Activated CD4-positive, alpha-beta memory T cell treated with anti-CD3 and anti-CD28 coated beads, Interleukin-2, amount 10 ng/mL, durations not matched to agents 7 days and 5 days (primary cell): ENCODE results near the gene MYL10. TPM values are rescaled to one million over a fixed set of nuclear protein-coding genes. Genes with fewer than 3 reads are reported as not detected.
"Not testable (repeated sequence)": the region's sequence is repeated elsewhere in the genome, so short reads cannot be mapped to it uniquely, and the experiment has no call there.

Source experiments
- CTCF ChIA-PET: fragments of 350-600 bp; sonication (Branson Sonifier 250); formaldehyde crosslinking; loops from one replicate; lab custom pipeline; 2021; ENCODE audit warnings: antibody characterized with exemption, inconsistent platforms; lab: Charles Lee
- POLR2A ChIA-PET: fragments of 350-600 bp; sonication (Branson Sonifier 250); formaldehyde crosslinking; loops from one replicate; lab custom pipeline; 2021; ENCODE audit warnings: antibody characterized with exemption; lab: Charles Lee
- DNase-seq: peaks from one replicate; pipeline ENCODE4 v3.0.0-alpha.2; 2020
- H3K27ac Mint-ChIP-seq: one replicate; pipeline ENCODE4 v1.8.0; 2021; ENCODE audit warnings: mild to moderate bottlenecking, mixed read lengths
- H3K27me3 Mint-ChIP-seq: one replicate; pipeline ENCODE4 v1.8.0; 2021; ENCODE audit warnings: mixed read lengths
- H3K36me3 Mint-ChIP-seq: one replicate; pipeline ENCODE4 v1.8.0; 2021; ENCODE audit warnings: low read depth, mixed read lengths
- H3K4me1 Mint-ChIP-seq: one replicate; pipeline ENCODE4 v1.8.0; 2021; ENCODE audit warnings: mixed read lengths
- H3K4me3 Mint-ChIP-seq: one replicate; pipeline ENCODE4 v1.8.0; 2021; ENCODE audit warnings: mild to moderate bottlenecking, mixed read lengths
- H3K9me3 Mint-ChIP-seq: one replicate; pipeline ENCODE4 v1.8.0; 2021; ENCODE audit warnings: mixed read lengths
- total RNA-seq, 2 experiments: library from RNA; stranded (reverse); gene quantifications; one replicate each; pipeline ENCODE4 v1.2.3, GENCODE V29; 2021

The MYL10 gene
- total RNA-seq, 2 experiments from 2014 or later, result not detected

DNA sequence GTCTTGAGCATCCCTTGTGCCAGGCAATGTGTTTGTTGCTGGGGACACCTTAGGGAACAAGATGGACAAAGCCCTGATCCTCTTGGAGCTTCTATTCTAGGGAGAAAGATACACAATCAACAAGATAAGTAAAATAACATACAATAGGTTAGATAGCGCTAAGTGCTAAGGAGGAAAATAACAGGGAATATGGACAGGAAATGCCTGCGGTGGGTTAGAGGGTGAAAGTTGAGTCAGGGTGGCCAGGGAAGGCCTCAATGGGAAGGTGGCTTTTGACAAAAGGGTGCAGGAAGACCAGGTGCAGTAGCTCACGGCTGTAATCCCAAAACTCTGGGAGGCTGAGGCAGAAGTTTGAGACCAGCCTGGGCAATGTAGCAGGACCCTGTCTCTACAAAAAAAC is 38.3 kb upstream of the MYL10 start:
- peaks cover 2% of the 10 kb centered on the region for H3K27me3 Mint-ChIP-seq
- H3K36me3 Mint-ChIP-seq, result no peaks in the 10 kb centered on the region
- H3K27ac Mint-ChIP-seq, result no peak overlapping the region
- H3K4me3 Mint-ChIP-seq, result no peak overlapping the region
- DNase-seq, result no peak
- H3K4me1 Mint-ChIP-seq, result no peaks in the 10 kb centered on the region
- POLR2A ChIA-PET, result no interaction called here
- peaks cover 9% of the 10 kb centered on the region for H3K9me3 Mint-ChIP-seq
- CTCF ChIA-PET, result no interaction called here

DNA sequence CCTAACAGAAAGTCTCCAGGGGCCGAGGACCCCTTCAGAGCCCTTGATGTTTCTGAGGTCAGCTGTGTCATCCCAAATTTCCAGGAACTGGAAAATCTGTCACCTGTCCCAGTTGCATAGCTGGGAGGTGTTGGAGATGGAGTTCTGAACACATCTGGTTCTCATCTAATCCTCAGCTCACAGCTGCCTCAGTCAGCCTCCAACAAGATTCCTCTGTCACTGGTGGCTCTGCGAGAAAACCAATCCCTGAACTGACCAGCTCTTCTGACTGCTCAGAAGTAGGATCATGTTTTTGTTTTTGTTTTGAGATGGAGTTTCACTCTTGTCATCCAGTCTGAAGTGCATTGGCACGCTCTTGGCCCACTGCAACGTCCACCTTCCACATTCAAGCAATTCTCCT is 37.6 kb upstream of the MYL10 start:
- Mint-ChIP-seq H3K27me3 (peaks cover 2% of the 10 kb centered on the region), H3K36me3 (no peaks in the 10 kb centered on the region), H3K9me3 (peaks cover 14% of the 10 kb centered on the region), H3K4me1 (no peaks in the 10 kb centered on the region), H3K27ac (no peak overlapping the region), H3K4me3 (no peak overlapping the region)
- CTCF ChIA-PET, result no interaction called here
- no peak for DNase-seq
- POLR2A ChIA-PET, result interaction anchor here (1.3 kb wide), 1 partner anchor 14 kb away, joined by 3 read pairs; no protein-coding TSS in a partner anchor

DNA sequence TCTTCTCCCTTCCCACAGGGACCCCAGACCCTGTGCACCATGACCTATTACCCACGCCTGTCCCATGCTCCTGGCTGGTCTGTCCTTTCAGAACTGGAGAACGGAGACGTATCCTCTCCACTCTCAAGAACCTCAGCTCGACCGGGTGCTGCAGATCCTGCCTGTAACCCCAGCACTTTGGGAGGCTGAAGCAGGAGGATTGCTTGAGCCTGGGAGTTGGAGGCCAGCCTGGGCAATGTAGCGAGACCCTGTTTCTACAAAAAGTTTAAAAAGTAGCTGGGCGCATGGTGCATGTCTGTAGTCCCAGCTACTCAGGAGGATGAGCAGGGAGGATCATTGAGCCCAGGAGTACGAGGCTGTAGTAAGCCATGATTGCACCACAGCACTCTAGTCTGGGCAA is 37.2 kb upstream of the MYL10 start:
- ChIA-PET CTCF (no interaction called here), POLR2A (interaction anchor here (1.3 kb wide), 1 partner anchor 14 kb away, joined by 3 read pairs; no protein-coding TSS in a partner anchor)
- Mint-ChIP-seq H3K36me3 (no peaks in the 10 kb centered on the region), H3K27me3 (peaks cover 2% of the 10 kb centered on the region), H3K4me1 (no peaks in the 10 kb centered on the region), H3K9me3 (peaks cover 14% of the 10 kb centered on the region), H3K27ac (no peak overlapping the region), H3K4me3 (no peak overlapping the region)
- no peak for DNase-seq

DNA sequence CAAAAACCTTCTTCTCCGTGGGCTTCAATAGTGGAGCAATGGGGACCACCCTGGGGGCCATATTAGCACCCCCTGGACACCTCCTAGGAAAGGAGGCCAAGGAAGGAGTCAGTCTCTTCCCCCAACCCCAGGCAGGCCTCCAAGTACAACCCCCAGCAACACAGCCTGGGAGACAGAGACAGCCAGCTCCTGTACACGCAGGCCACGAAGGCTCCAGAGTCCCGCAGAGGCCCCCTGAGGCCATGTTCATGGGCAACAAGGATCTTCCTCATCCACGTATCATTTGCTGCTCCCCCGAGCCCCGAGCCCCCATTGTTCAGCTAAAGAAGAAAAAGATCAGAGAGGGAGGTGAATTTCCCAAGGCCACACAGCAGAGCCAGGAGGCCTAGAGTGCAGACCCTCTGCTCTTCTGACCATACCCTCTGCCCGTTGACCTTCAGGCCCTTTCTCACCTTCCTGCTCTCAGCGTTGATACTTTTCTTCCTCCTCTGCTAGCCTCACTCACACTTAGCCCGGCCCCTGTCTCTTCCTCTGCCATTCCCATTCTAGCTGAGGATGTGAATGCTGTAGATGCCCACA is 35.9 kb upstream of the MYL10 start:
- Mint-ChIP-seq H3K27ac (no peak overlapping the region), H3K27me3 (peaks cover 2% of the 10 kb centered on the region)
- CTCF ChIA-PET, result no interaction called here

DNA sequence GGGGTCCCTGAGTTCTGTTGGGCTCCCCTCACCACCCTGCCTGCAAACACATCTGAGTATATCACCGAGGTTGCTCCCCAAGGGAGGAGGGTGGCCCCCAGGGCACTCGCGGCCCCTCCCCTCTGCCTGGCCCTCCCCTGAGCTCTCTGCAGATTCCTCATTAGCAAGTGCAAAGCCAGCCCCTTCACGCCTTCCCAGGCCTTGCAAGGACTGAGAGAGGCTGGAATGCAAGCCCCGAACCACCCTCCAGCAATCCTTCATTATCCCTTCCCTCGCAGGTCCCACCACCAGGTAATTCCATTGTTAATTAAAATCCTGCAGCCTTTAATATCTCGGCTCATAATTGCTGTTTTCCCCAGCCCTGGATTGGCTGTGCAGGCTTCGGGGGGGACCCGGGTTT is 35.3 kb upstream of the MYL10 start:
- Mint-ChIP-seq H3K4me1 (no peaks in the 10 kb centered on the region), H3K9me3 (peaks cover 14% of the 10 kb centered on the region), H3K4me3 (no peak overlapping the region), H3K27me3 (peaks cover 2% of the 10 kb centered on the region), H3K36me3 (no peaks in the 10 kb centered on the region), H3K27ac (no peak overlapping the region)
- CTCF ChIA-PET, result no interaction called here
- no peak for DNase-seq
- POLR2A ChIA-PET, result no interaction called here

More for the DNA sequence above, 35.9 kb upstream of the MYL10 start:
- DNase-seq, result no peak
- no peaks in the 10 kb centered on the region for H3K4me1 Mint-ChIP-seq
- POLR2A ChIA-PET, result no interaction called here
- H3K36me3 Mint-ChIP-seq, result no peaks in the 10 kb centered on the region
- peaks cover 14% of the 10 kb centered on the region for H3K9me3 Mint-ChIP-seq
- no peak overlapping the region for H3K4me3 Mint-ChIP-seq

DNA sequence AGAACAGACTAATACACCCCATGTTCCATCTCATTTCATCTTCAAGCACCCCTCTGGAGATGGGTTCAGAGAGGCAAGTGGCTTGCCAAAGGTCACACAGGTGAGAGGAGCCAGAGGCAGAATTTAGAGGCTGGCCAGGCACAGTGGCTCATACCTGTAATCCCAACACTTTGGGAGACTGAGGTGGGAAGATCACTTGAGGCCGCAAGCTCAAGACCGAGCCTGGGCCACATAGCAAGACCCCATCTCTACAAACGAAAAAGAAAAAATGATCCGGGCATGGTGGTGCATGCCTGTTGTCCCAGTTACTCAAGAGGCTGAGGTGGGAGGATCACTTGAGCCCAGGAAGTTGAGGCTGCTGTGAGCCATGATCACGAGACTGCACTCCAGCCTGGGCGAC is 34.7 kb upstream of the MYL10 start:
- H3K9me3 Mint-ChIP-seq, result peaks cover 14% of the 10 kb centered on the region
- DNase-seq, result no peak
- H3K4me1 Mint-ChIP-seq, result no peaks in the 10 kb centered on the region
- H3K4me3 Mint-ChIP-seq, result no peak overlapping the region
- ChIA-PET CTCF (no interaction called here), POLR2A (no interaction called here)
- H3K36me3 Mint-ChIP-seq, result no peaks in the 10 kb centered on the region
- peaks cover 5% of the 10 kb centered on the region for H3K27me3 Mint-ChIP-seq
- H3K27ac Mint-ChIP-seq, result no peak overlapping the region

DNA sequence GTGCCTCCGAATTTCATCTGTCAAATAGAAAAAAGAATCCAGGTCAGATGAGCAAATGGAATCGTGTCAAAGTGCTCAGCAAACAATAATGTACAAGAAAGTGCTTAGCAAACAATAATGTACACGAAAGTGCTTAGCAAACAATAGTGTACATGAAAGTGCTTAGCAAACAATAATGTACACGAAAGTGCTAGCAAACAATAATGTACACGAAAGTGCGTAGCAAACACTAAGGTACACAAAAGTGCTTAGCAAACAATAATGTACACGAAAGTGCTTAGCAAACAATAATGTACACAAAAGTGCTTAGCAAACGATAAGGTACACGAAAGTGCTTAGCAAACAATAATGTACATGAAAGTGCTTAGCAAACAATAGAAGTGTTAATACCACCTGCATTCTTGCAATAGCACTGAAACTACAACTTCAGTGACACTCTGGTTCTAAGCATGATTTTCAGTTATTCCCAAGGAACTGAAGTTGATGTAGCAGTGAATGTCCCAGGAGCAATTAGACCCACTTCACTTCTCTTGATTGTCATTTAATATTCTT is 33.4 kb upstream of the MYL10 start:
- H3K4me3 Mint-ChIP-seq, result no peak overlapping the region
- no peak overlapping the region for H3K27ac Mint-ChIP-seq
- CTCF ChIA-PET, result no interaction called here
- peaks cover 3% of the 10 kb centered on the region for H3K27me3 Mint-ChIP-seq
- H3K9me3 Mint-ChIP-seq, result peaks cover 14% of the 10 kb centered on the region
- H3K4me1 Mint-ChIP-seq, result no peaks in the 10 kb centered on the region
- POLR2A ChIA-PET, result no interaction called here
- no peaks in the 10 kb centered on the region for H3K36me3 Mint-ChIP-seq
- DNase-seq, result no peak

DNA sequence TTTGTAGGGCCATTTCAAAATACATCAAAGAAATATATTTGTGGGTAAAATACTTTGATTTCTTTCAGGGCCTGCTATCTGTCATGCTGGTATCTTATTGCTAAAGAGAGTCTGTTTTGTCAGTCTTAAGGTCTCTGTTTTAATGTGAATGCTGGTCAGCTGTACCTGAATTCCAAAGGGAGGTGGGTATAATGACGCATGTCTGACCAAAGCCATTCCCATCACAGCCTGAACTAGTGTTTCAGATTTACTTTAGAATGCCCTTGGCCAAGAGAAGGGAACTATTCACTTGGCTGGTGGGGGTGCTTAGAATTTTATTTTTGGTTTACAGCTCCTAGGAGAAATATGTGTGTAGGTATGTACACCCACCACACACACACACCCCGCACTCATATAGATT is 30.6 kb upstream of the MYL10 start:
- H3K9me3 Mint-ChIP-seq, result peaks cover 14% of the 10 kb centered on the region
- no peak for DNase-seq
- H3K27ac Mint-ChIP-seq, result no peak overlapping the region
- H3K36me3 Mint-ChIP-seq, result no peaks in the 10 kb centered on the region
- H3K27me3 Mint-ChIP-seq, result peaks cover 3% of the 10 kb centered on the region
- H3K4me1 Mint-ChIP-seq, result no peaks in the 10 kb centered on the region
- ChIA-PET POLR2A (no interaction called here), CTCF (no interaction called here)
- no peak overlapping the region for H3K4me3 Mint-ChIP-seq

DNA sequence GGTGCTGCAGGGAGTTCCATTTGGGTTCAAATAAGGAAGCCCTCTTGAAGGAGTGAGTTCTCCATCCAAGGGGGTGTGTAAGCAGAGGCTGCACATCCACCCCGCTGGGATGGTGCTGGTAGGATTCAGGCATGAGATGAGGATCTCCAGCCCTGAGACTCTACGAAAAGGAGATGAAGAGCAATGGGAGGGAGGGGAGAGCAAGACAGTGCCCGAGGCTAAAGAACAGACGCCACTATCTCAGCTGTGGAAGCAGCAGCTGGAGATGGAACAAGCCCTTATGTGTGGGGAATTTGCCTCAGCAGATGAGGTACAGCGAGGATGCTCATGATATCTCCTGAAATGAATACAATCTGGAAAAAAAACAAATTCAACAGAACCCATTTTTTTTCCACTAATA is 28.1 kb upstream of the MYL10 start:
- Mint-ChIP-seq H3K36me3 (no peaks in the 10 kb centered on the region), H3K9me3 (peaks cover 4% of the 10 kb centered on the region), H3K27me3 (peaks cover 5% of the 10 kb centered on the region), H3K27ac (no peak overlapping the region), H3K4me1 (no peaks in the 10 kb centered on the region), H3K4me3 (no peak overlapping the region)
- CTCF ChIA-PET, result no interaction called here
- POLR2A ChIA-PET, result no interaction called here
- no peak for DNase-seq

DNA sequence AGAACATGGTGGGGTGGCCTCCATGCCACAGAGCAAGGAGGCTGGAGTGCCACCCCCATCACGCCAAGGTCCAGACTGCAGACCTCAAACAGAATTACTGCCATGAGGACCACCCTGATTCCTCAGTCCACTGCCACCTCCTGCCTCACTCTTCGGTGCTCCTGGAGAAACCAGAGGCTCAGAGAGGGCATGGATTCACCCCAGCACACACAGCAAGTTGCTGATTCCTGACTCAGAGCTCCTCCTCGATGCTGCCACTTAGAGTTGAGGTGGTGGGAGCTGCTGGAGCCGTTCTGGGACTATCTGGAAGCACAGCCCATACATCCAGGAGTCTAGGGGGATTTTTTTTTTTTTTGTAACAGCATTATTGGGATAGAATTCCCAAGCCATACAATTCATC is 22.0 kb upstream of the MYL10 start:
- ChIA-PET CTCF (no interaction called here), POLR2A (interaction anchor here (0.6 kb wide), 1 partner anchor 145 kb away, joined by 3 read pairs; no protein-coding TSS in a partner anchor)
- no peak for DNase-seq
- no peaks in the 10 kb centered on the region for H3K4me1 Mint-ChIP-seq
- H3K27me3 Mint-ChIP-seq, result peaks cover 2% of the 10 kb centered on the region
- H3K9me3 Mint-ChIP-seq, result no peaks in the 10 kb centered on the region
- no peak overlapping the region for H3K27ac Mint-ChIP-seq
- no peak overlapping the region for H3K4me3 Mint-ChIP-seq
- no peaks in the 10 kb centered on the region for H3K36me3 Mint-ChIP-seq

DNA sequence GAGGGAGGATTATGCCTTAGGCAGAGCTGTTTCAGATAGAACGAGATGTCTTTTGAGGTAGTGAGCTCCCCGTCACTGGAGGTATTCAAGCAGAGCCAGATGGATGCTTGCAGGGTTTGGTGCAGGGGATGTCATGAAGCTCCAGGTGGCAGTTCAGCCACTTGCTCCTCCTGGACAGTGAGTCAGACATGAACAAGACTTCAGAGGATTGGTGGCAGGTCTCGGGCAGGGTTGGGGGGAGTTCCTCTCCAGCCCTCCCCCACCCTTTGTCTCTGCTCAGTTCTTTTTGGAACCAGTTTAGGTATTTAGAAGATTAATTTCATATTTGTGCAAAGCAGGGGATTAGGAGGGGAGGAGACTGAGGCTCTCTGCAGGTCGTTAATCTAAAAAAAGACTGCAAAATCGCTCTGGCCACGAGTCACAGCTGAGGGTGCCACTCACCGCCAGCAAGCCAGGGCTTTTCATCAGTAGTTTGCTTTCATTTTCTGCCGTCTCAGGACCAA is 21.5 kb upstream of the MYL10 start:
- CTCF ChIA-PET, result no interaction called here
- no peaks in the 10 kb centered on the region for H3K4me1 Mint-ChIP-seq
- H3K4me3 Mint-ChIP-seq, result no peak overlapping the region

DNA sequence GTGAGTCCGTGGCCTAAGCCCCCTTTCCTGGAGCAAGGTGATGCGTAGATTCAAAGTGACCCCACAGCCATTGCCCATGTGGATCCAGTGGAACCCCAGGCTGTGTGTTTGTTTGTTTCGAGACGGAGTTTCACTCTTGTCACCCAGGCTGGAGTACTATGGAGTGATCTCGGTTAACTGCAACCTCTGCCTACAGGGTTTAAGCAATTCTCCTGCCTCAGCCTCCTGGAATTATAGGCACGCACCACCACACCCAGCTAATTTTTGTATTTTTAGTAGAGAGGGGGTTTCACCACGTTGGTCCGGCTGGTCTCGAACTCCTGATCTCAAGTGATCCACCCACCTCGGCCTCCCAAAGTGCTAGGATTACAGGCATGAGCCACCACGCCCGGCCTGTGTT is 18.8 kb upstream of the MYL10 start:
- CTCF ChIA-PET, POLR2A ChIA-PET, H3K9me3 Mint-ChIP-seq, H3K36me3 Mint-ChIP-seq, H3K27me3 Mint-ChIP-seq, DNase-seq, H3K27ac Mint-ChIP-seq, H3K4me3 Mint-ChIP-seq, H3K4me1 Mint-ChIP-seq: not testable (repeated sequence)

More for the DNA sequence above, 21.5 kb upstream of the MYL10 start:
- no peaks in the 10 kb centered on the region for H3K9me3 Mint-ChIP-seq
- H3K36me3 Mint-ChIP-seq, result no peaks in the 10 kb centered on the region
- POLR2A ChIA-PET, result no interaction called here
- no peak overlapping the region for H3K27ac Mint-ChIP-seq
- peaks cover 2% of the 10 kb centered on the region for H3K27me3 Mint-ChIP-seq
- no peak for DNase-seq

DNA sequence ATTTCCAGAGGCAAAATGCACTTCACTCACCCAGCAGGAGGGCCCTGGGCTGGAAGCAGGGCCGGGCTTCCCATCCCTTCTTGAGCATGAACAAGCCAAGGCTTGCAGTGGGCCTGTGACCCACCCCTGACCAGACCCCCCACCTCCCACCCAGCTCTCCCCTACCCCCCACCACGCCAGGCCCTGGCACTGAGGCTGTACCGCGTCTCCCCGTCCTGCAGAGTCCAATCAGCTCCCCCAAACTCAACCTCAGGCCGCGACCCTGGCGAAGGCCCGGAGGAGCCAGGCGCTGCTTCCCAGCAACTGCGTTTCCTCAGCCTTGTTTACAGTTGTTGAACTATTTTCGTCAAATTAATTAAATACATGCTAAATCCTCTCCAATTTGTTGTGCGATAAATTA is 16.9 kb upstream of the MYL10 start:
- no peaks in the 10 kb centered on the region for H3K4me1 Mint-ChIP-seq
- POLR2A ChIA-PET, result no interaction called here
- H3K9me3 Mint-ChIP-seq, result no peaks in the 10 kb centered on the region
- H3K27me3 Mint-ChIP-seq, result no peaks in the 10 kb centered on the region
- H3K4me3 Mint-ChIP-seq, result no peak overlapping the region
- no peaks in the 10 kb centered on the region for H3K36me3 Mint-ChIP-seq
- CTCF ChIA-PET, result no interaction called here
- DNase-seq, result no peak
- H3K27ac Mint-ChIP-seq, result no peak overlapping the region

DNA sequence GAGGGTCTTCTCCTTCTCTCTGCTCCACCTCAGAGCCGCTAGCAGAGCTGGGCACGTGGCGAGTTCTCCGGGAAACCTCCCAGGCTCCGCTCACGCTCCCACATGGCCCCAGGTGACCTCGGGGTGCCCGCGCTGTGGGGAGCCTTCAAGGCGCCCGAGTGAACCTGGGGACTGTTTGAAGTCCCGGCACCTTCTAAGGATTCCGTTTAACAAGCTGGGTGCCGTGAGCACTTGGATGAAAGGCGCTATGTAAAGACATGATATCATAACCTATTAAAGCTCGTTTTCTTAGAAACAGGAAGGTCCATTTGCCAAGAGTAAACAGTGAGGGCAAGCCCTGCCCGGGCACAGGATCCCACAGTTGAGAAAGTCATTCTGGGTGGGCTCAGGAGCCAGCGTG is 15.8 kb upstream of the MYL10 start:
- ChIA-PET CTCF (no interaction called here), POLR2A (no interaction called here)
- H3K27ac Mint-ChIP-seq, result no peak overlapping the region
- H3K9me3 Mint-ChIP-seq, result no peaks in the 10 kb centered on the region
- H3K27me3 Mint-ChIP-seq, result no peaks in the 10 kb centered on the region
- H3K4me3 Mint-ChIP-seq, result no peak overlapping the region
- H3K36me3 Mint-ChIP-seq, result no peaks in the 10 kb centered on the region
- no peaks in the 10 kb centered on the region for H3K4me1 Mint-ChIP-seq
- DNase-seq, result no peak
